SK-N-SH treated with all-trans-retinoic acid at 6 μM for 48 hours (cell line): Measurements from ENCODE around the gene TTC28.

Source experiments
- ARNTL ChIP-seq: fragments of 450-650 bp; formaldehyde crosslinking; IDR thresholded peaks from 2 replicates; pipeline ENCODE4 v1.5.0; 2020; ENCODE audit warnings: low read depth, mild to moderate bottlenecking, moderate library complexity, borderline replicate concordance
- SNAI2 ChIP-seq: fragments of 250-450 bp; sonication (Bioruptor Pico); IDR thresholded peaks from 2 replicates; pipeline ENCODE4 v1.5.0; 2020; ENCODE audit warnings: mild to moderate bottlenecking, moderate library complexity
- ZFP3 ChIP-seq: fragments of 250-450 bp; sonication (Bioruptor Pico); IDR thresholded peaks from 2 replicates; pipeline ENCODE4 v1.5.0; 2020; ENCODE audit warnings: mild to moderate bottlenecking, moderate library complexity
- ZNF8 ChIP-seq: fragments of 450-650 bp; formaldehyde crosslinking; IDR thresholded peaks from 2 replicates; pipeline ENCODE4 v1.5.0; 2020; ENCODE audit warnings: mild to moderate bottlenecking, moderate library complexity
- TF ChIP-seq, protein P1 (sequence below): fragments of 250-450 bp; sonication (Bioruptor Pico); IDR thresholded peaks from 2 replicates; pipeline ENCODE4 v1.8.0; 2020; ENCODE audit warnings: mild to moderate bottlenecking, moderate library complexity, borderline replicate concordance

DNA sequence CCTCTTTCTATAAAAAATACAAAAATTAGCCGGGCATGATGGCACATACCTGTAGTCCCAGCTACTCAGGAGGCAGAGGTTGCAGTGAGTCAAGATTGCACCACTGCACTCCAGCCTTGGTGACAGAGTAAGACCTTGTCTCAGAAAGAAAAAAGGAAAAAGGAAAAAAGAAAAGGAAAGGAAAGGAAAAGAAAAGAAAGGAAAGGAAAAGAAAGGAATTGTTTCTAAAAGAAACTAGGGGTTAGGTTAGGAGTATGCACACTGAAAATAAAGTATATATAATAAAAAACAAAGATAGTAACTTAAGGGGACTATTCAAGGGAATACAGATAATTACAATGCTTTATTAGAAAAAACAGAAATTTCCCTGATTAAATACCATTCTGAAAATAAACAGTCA lies 50.9 kb downstream of the TTC28 start:
- TF ChIP-seq SNAI2 (no peak), ZNF8 (CRISPR knock-in tag) (no peak), ARNTL (CRISPR knock-in tag) (no peak), ZFP3 (CRISPR knock-in tag) (no peak)
- TF ChIP-seq, protein P1, sequence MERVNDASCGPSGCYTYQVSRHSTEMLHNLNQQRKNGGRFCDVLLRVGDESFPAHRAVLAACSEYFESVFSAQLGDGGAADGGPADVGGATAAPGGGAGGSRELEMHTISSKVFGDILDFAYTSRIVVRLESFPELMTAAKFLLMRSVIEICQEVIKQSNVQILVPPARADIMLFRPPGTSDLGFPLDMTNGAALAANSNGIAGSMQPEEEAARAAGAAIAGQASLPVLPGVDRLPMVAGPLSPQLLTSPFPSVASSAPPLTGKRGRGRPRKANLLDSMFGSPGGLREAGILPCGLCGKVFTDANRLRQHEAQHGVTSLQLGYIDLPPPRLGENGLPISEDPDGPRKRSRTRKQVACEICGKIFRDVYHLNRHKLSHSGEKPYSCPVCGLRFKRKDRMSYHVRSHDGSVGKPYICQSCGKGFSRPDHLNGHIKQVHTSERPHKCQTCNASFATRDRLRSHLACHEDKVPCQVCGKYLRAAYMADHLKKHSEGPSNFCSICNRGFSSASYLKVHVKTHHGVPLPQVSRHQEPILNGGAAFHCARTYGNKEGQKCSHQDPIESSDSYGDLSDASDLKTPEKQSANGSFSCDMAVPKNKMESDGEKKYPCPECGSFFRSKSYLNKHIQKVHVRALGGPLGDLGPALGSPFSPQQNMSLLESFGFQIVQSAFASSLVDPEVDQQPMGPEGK (CRISPR knock-in tag), result no peak
